Measurements from ENCODE around the gene ZNF177. TPM values are rescaled to one million over a fixed set of nuclear protein-coding genes. Genes with fewer than 3 reads are reported as not detected.

The ZNF177 gene
- total and polyA plus RNA-seq, 4 donors = 1.00 to 11.5 (median 1.6) TPM

GRCh38 chr19:9406798-9407352 lies 44.1 kb downstream of the ZNF177 start:
- Histone ChIP-seq H3K4me1 (ENCODE audit: control insufficient read depth in 5 of 5, insufficient read depth in 5 of 5, low read length in 5 of 5) (peaks cover 0 to 8% (median 3%) of the 10 kb centered on the region in 5 donors), H3K9ac (ENCODE audit: insufficient read depth in 1 of 2, low read length in 2 of 2) (peak overlapping the region in 1 of 2 donors; percentile 55), H3K27ac (ENCODE audit: low read depth in 1 of 2, low read length in 1 of 2) (peak overlapping the region; percentile 21 to 66), H3K9me3 (ENCODE audit: control insufficient read depth in 4 of 4, insufficient read depth in 3 of 4, low read length in 3 of 4) (peaks cover 8 to 43% (median 24%) of the 10 kb centered on the region in 4 donors), H3K27me3 (ENCODE audit: control insufficient read depth in 3 of 3, insufficient read depth in 3 of 3, low read length in 2 of 3) (no peaks in the 10 kb centered on the region), H3K4me3 (peak overlapping the region; percentile 65), H3K36me3 (ENCODE audit: control insufficient read depth in 4 of 4, insufficient read depth in 4 of 4, low read length in 4 of 4) (peaks cover 0 to 18% (median under 1%) of the 10 kb centered on the region in 4 donors)
- peak; percentile 90 to 95 (median 92) for DNase-seq
- WGBS, 2 donors = 3 to 4% methylated on average over 39 of the region's 39 CpGs
- TF ChIP-seq CTCF (IDR thresholded peaks at IDR 0.05; ENCODE audit: control extremely low read depth, extremely low read depth) = no peak
- no peak for ATAC-seq (ENCODE audit: insufficient read depth, low FRiP score)

- Histone ChIP-seq H3K9me3 (ENCODE audit: control insufficient read depth in 4 of 4, insufficient read depth in 3 of 4, low read length in 3 of 4) (peaks cover 14 to 47% (median 32%) of the 10 kb centered on the region in 4 donors), H3K4me1 (ENCODE audit: control insufficient read depth in 5 of 5, insufficient read depth in 5 of 5, low read length in 5 of 5) (peaks cover 0 to 8% (median 3%) of the 10 kb centered on the region in 5 donors), H3K27ac (ENCODE audit: low read depth in 1 of 2, low read length in 1 of 2) (no peak overlapping the region), H3K27me3 (ENCODE audit: control insufficient read depth in 3 of 3, insufficient read depth in 3 of 3, low read length in 2 of 3) (no peaks in the 10 kb centered on the region), H3K36me3 (ENCODE audit: control insufficient read depth in 4 of 4, insufficient read depth in 4 of 4, low read length in 4 of 4) (peaks cover 3 to 27% (median 7%) of the 10 kb centered on the region in 4 donors), H3K9ac (ENCODE audit: insufficient read depth in 1 of 2, low read length in 2 of 2) (no peak overlapping the region), H3K4me3 (no peak overlapping the region)
- 67 to 73% methylated on average over 5 of the region's 5 CpGs for WGBS, 2 donors
- no peak for ATAC-seq (ENCODE audit: insufficient read depth, low FRiP score)
- DNase-seq = no peak
- no peak for TF ChIP-seq CTCF (IDR thresholded peaks at IDR 0.05; ENCODE audit: control extremely low read depth, extremely low read depth)
These were observed 45.0 kb downstream of the ZNF177 start for GRCh38 chr19:9407827-9408226.

- Histone ChIP-seq H3K4me1 (ENCODE audit: control insufficient read depth in 5 of 5, insufficient read depth in 5 of 5, low read length in 5 of 5) (no peaks in the 10 kb centered on the region), H3K9me3 (ENCODE audit: control insufficient read depth in 4 of 4, insufficient read depth in 3 of 4, low read length in 3 of 4) (peaks cover 32 to 62% (median 50%) of the 10 kb centered on the region in 4 donors), H3K27ac (ENCODE audit: low read depth in 1 of 2, low read length in 1 of 2) (no peak overlapping the region), H3K36me3 (ENCODE audit: control insufficient read depth in 4 of 4, insufficient read depth in 4 of 4, low read length in 4 of 4) (peaks cover 44 to 69% (median 58%) of the 10 kb centered on the region in 4 donors), H3K27me3 (ENCODE audit: control insufficient read depth in 3 of 3, insufficient read depth in 3 of 3, low read length in 2 of 3) (no peaks in the 10 kb centered on the region), H3K9ac (ENCODE audit: insufficient read depth in 1 of 2, low read length in 2 of 2) (no peak overlapping the region), H3K4me3 (no peak overlapping the region)
- 98% methylated on average over 14 of the region's 14 CpGs for WGBS, 2 donors
- TF ChIP-seq CTCF (IDR thresholded peaks at IDR 0.05; ENCODE audit: control extremely low read depth, extremely low read depth) = no peak
- DNase-seq = no peak
- ATAC-seq (ENCODE audit: insufficient read depth, low FRiP score) = no peak
These were observed 50.6 kb downstream of the ZNF177 start for GRCh38 chr19:9413240-9413954.

Measured in lung (tissue), 12 donors.